Measurements from ENCODE around the gene ATP9A. TPM values are rescaled to one million over a fixed set of nuclear protein-coding genes. Genes with fewer than 3 reads are reported as not detected.
A peak's percentile ranks its signal among the peaks of the same experiment; 100 is the strongest.

ATP9A gene
- total RNA-seq, 1 experiment from 2014 or later: 12.1 TPM

GRCh38 chr20:51577432-51578144, 190.6 kb downstream of the ATP9A start:
- TF ChIP-seq, protein P1, sequence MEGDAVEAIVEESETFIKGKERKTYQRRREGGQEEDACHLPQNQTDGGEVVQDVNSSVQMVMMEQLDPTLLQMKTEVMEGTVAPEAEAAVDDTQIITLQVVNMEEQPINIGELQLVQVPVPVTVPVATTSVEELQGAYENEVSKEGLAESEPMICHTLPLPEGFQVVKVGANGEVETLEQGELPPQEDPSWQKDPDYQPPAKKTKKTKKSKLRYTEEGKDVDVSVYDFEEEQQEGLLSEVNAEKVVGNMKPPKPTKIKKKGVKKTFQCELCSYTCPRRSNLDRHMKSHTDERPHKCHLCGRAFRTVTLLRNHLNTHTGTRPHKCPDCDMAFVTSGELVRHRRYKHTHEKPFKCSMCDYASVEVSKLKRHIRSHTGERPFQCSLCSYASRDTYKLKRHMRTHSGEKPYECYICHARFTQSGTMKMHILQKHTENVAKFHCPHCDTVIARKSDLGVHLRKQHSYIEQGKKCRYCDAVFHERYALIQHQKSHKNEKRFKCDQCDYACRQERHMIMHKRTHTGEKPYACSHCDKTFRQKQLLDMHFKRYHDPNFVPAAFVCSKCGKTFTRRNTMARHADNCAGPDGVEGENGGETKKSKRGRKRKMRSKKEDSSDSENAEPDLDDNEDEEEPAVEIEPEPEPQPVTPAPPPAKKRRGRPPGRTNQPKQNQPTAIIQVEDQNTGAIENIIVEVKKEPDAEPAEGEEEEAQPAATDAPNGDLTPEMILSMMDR (conservative IDR thresholded peaks at IDR 0.05): peak; percentile 29; the same call in 1 of the 3 replicates
- Histone ChIP-seq H2BK5ac (ENCODE audit: insufficient read length, low read length) (no peak overlapping the region), H4K5ac (ENCODE audit: insufficient read length, low read depth, low read length) (no peak overlapping the region), H3T11ph (ENCODE audit: low read length) (no peak overlapping the region), H3K4me2 (ENCODE audit: insufficient read depth, insufficient read length, low read length) (no peak overlapping the region), H2BK12ac (ENCODE audit: insufficient read length, low read depth, low read length) (no peak overlapping the region), H2AFZ (ENCODE audit: low read length) (no peak overlapping the region), H3K79me1 (ENCODE audit: insufficient read depth, low read depth, low read length, poor library complexity, severe bottlenecking) (no peaks in the 10 kb centered on the region), H2AK5ac (ENCODE audit: insufficient read length, low read length) (no peak overlapping the region), H3K23ac (ENCODE audit: insufficient read length, low read depth, low read length) (no peak overlapping the region), H4K91ac (ENCODE audit: insufficient read length, low read depth, low read length) (no peak overlapping the region), H3K56ac (ENCODE audit: insufficient read length, low read depth, low read length) (no peak overlapping the region), H4K20me1 (ENCODE audit: control insufficient read depth, insufficient read depth, insufficient read length) (no peaks in the 10 kb centered on the region), H2BK20ac (ENCODE audit: low read depth, low read length, poor library complexity, severe bottlenecking) (no peak overlapping the region), H3K18ac (ENCODE audit: insufficient read length, low read depth, low read length) (no peak overlapping the region), H2BK15ac (ENCODE audit: low read depth, low read length) (no peak overlapping the region), H3K14ac (ENCODE audit: insufficient read depth, low read length) (no peak overlapping the region), H3K23me2 (ENCODE audit: insufficient read length, low read depth, low read length, poor library complexity, severe bottlenecking) (no peaks in the 10 kb centered on the region), H3K9ac (ENCODE audit: extremely low read depth, insufficient read length, low read length) (no peak overlapping the region), H3K27ac (ENCODE audit: insufficient read length, low read depth, low read length) (no peak overlapping the region), H3K4ac (ENCODE audit: low read depth, low read length) (no peak overlapping the region), H3K27me3 (ENCODE audit: insufficient read depth, low read length) (no peaks in the 10 kb centered on the region), H3K9me3 (ENCODE audit: control insufficient read depth, low read depth, low read length) (no peaks in the 10 kb centered on the region), H3K79me2 (ENCODE audit: insufficient read depth, low read length) (no peaks in the 10 kb centered on the region), H2BK120ac (ENCODE audit: low read depth, low read length, poor library complexity, severe bottlenecking) (no peak overlapping the region), H3K4me1 (ENCODE audit: insufficient read depth, low read length) (no peaks in the 10 kb centered on the region), H4K8ac (replicated peaks; ENCODE audit: insufficient read length, low read depth, low read length) (no peak overlapping the region)
- Mint-ChIP-seq H3K27me3 (ENCODE audit: low read depth) (peaks cover 22% of the 10 kb centered on the region), H3K27ac (no peak overlapping the region), H3K4me1 (peaks cover 0 to 4% of the 10 kb centered on the region in 2 experiments; a peak in 2 of 4 replicates), H3K36me3 (ENCODE audit: insufficient read depth in 1 of 3, low read depth in 3 of 3) (no peaks in the 10 kb centered on the region), H3K9me3 (peaks cover 0 to 3% of the 10 kb centered on the region in 2 experiments; a peak in 2 of 5 replicates), H3K4me3 (no peak overlapping the region)
- WGBS (ENCODE audit: extremely low coverage, insufficient read length, low lambda C conversion rate): no CpG with 5 or more reads among the region's 11 CpGs
- DNase-seq: no peak

Data from H9 (cell line).